Transverse colon (tissue), 4 donors: Measurements from ENCODE around the gene PRKCA. TPM values are rescaled to one million over a fixed set of nuclear protein-coding genes. Genes with fewer than 3 reads are reported as not detected.

Experiments used
- DNase-seq: peaks from one replicate; pipeline ENCODE4 v3.0.0-alpha.2; 2019
- H3K27ac ChIP-seq, 4 donors: fragments of 200-600 bp; sonication (generic); 2 replicates each; pipeline ENCODE4 v1.5.1; 2016 to 2018; ENCODE audit warnings: inconsistent platforms in 4 of 4
- H3K27me3 ChIP-seq: fragments of 200-600 bp; sonication (generic); 2 replicates; pipeline ENCODE4 v1.5.1; 2017; ENCODE audit warnings: inconsistent platforms
- H3K36me3 ChIP-seq, 4 donors: fragments of 200-600 bp; sonication (generic); 2 replicates each; pipeline ENCODE4 v1.5.1; 2017 to 2019; ENCODE audit warnings: inconsistent platforms in 4 of 4
- H3K4me1 ChIP-seq, 4 donors: fragments of 200-600 bp; sonication (generic); 2 replicates each; pipeline ENCODE4 v1.5.1; 2017 to 2020; ENCODE audit warnings: inconsistent platforms in 4 of 4
- H3K4me3 ChIP-seq, 4 donors: fragments of 200-600 bp; sonication (generic); 1 replicate in 1 of 4; 2 replicates in 3 of 4; pipeline versions ENCODE4 v1.5.1 to v1.6.1; 2017 to 2019; ENCODE audit warnings: inconsistent platforms in 4 of 4
- H3K9me3 ChIP-seq, 2 donors: fragments of 200-600 bp; sonication (generic); 2 replicates each; pipeline ENCODE4 v1.5.1; 2017 to 2019; ENCODE audit warnings: inconsistent platforms in 2 of 2
- EP300 ChIP-seq: sonication (generic); formaldehyde crosslinking; IDR thresholded peaks from one replicate; pipeline ENCODE4 v1.6.1; 2017; ENCODE audit warnings: antibody characterized with exemption, low read depth
- POLR2A ChIP-seq: fragments of 450-650 bp; IDR thresholded peaks from one replicate; pipeline ENCODE4 v1.6.1; 2016; ENCODE audit warnings: antibody characterized with exemption, mild to moderate bottlenecking, moderate library complexity
- POLR2AphosphoS5 ChIP-seq, 3 donors: sonication (generic); formaldehyde crosslinking; IDR thresholded peaks; one replicate each; pipeline ENCODE4 v1.6.1; 2016; ENCODE audit warnings: antibody characterized with exemption in 3 of 3
- WGBS, 2 donors: methylation state at CpG; one replicate each; pipeline ENCODE4 v1.1.5; 2018; ENCODE audit warnings: low coverage in 1 of 2; 5-methylcytosine and 5-hydroxymethylcytosine counted together
- in situ Hi-C, 4 donors: fragments of 200-750 bp; cut with MboI; loops; one replicate each; pipeline versions ENCODE4 v1.15.0 to v1.15.1; 2017; ENCODE audit warnings: low sequenced_read_pairs in 3 of 4, low pct_ligation_motif_present in 1 of 4, low pct_unique_long_range_greater_than_20kb in 1 of 4
- intact Hi-C: fragments of 100-400 bp; cut with DNase I; formaldehyde crosslinking; loops from one replicate; pipeline ENCODE4 v1.15.1; 2023; ENCODE audit warnings: low total_unique reads
- total RNA-seq, 4 donors: library from RNA; depleted of rRNA; stranded (reverse); fragments of >200 nt; gene quantifications; one replicate each; pipeline ENCODE4 v1.1.0, GENCODE V29; 2016
- TF ChIP-seq, protein P1 (sequence below), 5 experiments: fragments of 200-600 bp in 3 of 5; fragments of 450-650 bp in 2 of 5; sonication (generic) in 3 of 5; IDR thresholded peaks; 1 replicate in 2 of 5; 2 replicates in 3 of 5; pipeline ENCODE4 v1.5.1; 2016 to 2017; ENCODE audit warnings: antibody characterized with exemption in 5 of 5, inconsistent platforms in 3 of 5, mild to moderate bottlenecking in 2 of 5, moderate library complexity in 1 of 5

The PRKCA gene
- total RNA-seq, 4 donors from 2014 or later, result 16.1 to 49.7 (median 31.7) TPM

DNA sequence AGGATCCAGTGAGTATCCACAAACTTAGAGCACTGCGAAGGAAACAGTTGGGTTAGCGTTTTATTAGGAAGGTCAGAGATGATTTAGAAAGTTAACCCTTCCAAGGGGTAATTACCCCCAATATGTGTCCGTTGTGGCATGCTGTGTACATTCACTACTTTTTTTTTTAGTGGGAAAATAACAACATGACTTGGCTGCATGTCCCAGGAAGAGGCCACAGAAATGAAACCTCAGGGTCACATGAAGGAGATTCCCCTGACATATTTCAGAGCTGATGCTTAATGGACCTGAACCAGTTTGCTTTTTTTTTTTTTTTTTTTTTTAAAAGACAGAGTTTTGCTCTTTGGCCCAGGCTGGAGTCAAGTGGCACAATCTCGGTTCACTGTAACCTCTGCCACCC is 167.5 kb downstream of the PRKCA start:
- WGBS, 2 donors, result 47 to 60% methylated on average over 4 of the region's 4 CpGs
- no peak for DNase-seq
- Histone ChIP-seq H3K4me3 (no peak overlapping the region), H3K27me3 (no peaks in the 10 kb centered on the region), H3K36me3 (no peaks in the 10 kb centered on the region), H3K4me1 (peaks cover 23 to 62% (median 41%) of the 10 kb centered on the region in 4 donors), H3K9me3 (no peaks in the 10 kb centered on the region), H3K27ac (peak overlapping the region in 3 of 4 donors; percentile 26 to 74 (median 68))
- TF ChIP-seq POLR2A (no peak), EP300 (no peak), POLR2AphosphoS5 (IDR thresholded peaks at IDR 0.05) (no peak)
- TF ChIP-seq, protein P1, sequence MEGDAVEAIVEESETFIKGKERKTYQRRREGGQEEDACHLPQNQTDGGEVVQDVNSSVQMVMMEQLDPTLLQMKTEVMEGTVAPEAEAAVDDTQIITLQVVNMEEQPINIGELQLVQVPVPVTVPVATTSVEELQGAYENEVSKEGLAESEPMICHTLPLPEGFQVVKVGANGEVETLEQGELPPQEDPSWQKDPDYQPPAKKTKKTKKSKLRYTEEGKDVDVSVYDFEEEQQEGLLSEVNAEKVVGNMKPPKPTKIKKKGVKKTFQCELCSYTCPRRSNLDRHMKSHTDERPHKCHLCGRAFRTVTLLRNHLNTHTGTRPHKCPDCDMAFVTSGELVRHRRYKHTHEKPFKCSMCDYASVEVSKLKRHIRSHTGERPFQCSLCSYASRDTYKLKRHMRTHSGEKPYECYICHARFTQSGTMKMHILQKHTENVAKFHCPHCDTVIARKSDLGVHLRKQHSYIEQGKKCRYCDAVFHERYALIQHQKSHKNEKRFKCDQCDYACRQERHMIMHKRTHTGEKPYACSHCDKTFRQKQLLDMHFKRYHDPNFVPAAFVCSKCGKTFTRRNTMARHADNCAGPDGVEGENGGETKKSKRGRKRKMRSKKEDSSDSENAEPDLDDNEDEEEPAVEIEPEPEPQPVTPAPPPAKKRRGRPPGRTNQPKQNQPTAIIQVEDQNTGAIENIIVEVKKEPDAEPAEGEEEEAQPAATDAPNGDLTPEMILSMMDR (IDR thresholded peaks at IDR 0.05), result no peak
- in situ Hi-C loops (no loop called here), intact Hi-C loops (no loop called here)

DNA sequence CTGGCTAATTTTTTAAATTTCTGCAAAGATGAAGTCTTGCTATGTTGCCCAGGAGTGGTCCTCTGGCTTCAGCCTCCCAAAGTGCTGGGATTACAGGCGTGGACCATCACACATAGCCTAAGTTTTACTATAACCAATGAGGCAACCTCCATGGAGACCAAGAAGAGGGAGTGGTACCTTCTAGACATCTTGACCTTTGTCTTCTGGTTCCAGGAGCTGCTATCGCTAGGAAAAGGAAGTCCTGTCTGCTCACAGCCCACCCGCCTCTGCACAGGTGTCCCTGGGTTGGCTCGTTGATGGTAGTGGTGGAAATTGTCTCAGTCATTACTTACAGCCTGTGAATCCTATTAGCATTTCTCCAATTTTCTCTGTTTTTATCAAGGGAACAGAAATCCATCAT is 169.7 kb downstream of the PRKCA start:
- Histone ChIP-seq H3K36me3 (no peaks in the 10 kb centered on the region), H3K4me3 (no peak overlapping the region), H3K27ac (no peak overlapping the region), H3K4me1 (peaks cover 14 to 43% (median 32%) of the 10 kb centered on the region in 4 donors), H3K9me3 (no peaks in the 10 kb centered on the region), H3K27me3 (no peaks in the 10 kb centered on the region)
- WGBS, 2 donors, result 86 to 100% methylated on average over 1 to 4 of the region's 4 CpGs
- intact Hi-C loops, result no loop called here
- in situ Hi-C loops, result no loop called here
- TF ChIP-seq EP300 (no peak), POLR2AphosphoS5 (IDR thresholded peaks at IDR 0.05) (no peak), POLR2A (no peak)
- TF ChIP-seq, protein P1 (IDR thresholded peaks at IDR 0.05), result no peak
- DNase-seq, result no peak

- Histone ChIP-seq H3K27me3 (no peaks in the 10 kb centered on the region), H3K27ac (no peak overlapping the region), H3K4me1 (peaks cover 0 to 21% (median 11%) of the 10 kb centered on the region in 4 donors), H3K9me3 (no peaks in the 10 kb centered on the region), H3K36me3 (no peaks in the 10 kb centered on the region), H3K4me3 (no peak overlapping the region)
- 57 to 71% methylated on average over 1 of the region's 1 CpG for WGBS, 2 donors
- in situ Hi-C loops, result no loop called here
- intact Hi-C loops, result no loop called here
- TF ChIP-seq EP300, result no peak
- no peak for TF ChIP-seq POLR2AphosphoS5 (IDR thresholded peaks at IDR 0.05)
- no peak for TF ChIP-seq POLR2A
- TF ChIP-seq, protein P1 (IDR thresholded peaks at IDR 0.05), result no peak
- no peak for DNase-seq
Measured at GRCh38 chr17:66474258-66474657, 171.8 kb downstream of the PRKCA start.

GRCh38 chr17:66474806-66475497 is 172.5 kb downstream of the PRKCA start:
- H3K9me3 ChIP-seq, result no peaks in the 10 kb centered on the region
- TF ChIP-seq POLR2AphosphoS5 (IDR thresholded peaks at IDR 0.05), result no peak
- H3K27me3 ChIP-seq, result no peaks in the 10 kb centered on the region
- in situ Hi-C loops (no loop called here), intact Hi-C loops (no loop called here)
- H3K27ac ChIP-seq, result no peak overlapping the region
- no peak overlapping the region for H3K4me3 ChIP-seq
- peaks cover 0 to 14% (median 6%) of the 10 kb centered on the region in 4 donors for H3K4me1 ChIP-seq
- H3K36me3 ChIP-seq, result no peaks in the 10 kb centered on the region
- 67 to 85% methylated on average over 5 to 8 of the region's 8 CpGs for WGBS, 2 donors
- DNase-seq, result no peak
